ENCODE measurements around the gene PSTK.

GRCh38 chr10:123019941-123020703, 39.9 kb downstream of the PSTK start:
- TF ChIP-seq, protein P1, sequence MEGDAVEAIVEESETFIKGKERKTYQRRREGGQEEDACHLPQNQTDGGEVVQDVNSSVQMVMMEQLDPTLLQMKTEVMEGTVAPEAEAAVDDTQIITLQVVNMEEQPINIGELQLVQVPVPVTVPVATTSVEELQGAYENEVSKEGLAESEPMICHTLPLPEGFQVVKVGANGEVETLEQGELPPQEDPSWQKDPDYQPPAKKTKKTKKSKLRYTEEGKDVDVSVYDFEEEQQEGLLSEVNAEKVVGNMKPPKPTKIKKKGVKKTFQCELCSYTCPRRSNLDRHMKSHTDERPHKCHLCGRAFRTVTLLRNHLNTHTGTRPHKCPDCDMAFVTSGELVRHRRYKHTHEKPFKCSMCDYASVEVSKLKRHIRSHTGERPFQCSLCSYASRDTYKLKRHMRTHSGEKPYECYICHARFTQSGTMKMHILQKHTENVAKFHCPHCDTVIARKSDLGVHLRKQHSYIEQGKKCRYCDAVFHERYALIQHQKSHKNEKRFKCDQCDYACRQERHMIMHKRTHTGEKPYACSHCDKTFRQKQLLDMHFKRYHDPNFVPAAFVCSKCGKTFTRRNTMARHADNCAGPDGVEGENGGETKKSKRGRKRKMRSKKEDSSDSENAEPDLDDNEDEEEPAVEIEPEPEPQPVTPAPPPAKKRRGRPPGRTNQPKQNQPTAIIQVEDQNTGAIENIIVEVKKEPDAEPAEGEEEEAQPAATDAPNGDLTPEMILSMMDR (IDR thresholded peaks at IDR 0.05; ENCODE audit: low read depth, low read length): no peak
- no peak for TF ChIP-seq EZH2phosphoT487 (IDR thresholded peaks at IDR 0.05; ENCODE audit: low read depth)

All from OCI-LY3 (cell line).